ENCODE results near the gene WFS1.

Gene WFS1

DNA sequence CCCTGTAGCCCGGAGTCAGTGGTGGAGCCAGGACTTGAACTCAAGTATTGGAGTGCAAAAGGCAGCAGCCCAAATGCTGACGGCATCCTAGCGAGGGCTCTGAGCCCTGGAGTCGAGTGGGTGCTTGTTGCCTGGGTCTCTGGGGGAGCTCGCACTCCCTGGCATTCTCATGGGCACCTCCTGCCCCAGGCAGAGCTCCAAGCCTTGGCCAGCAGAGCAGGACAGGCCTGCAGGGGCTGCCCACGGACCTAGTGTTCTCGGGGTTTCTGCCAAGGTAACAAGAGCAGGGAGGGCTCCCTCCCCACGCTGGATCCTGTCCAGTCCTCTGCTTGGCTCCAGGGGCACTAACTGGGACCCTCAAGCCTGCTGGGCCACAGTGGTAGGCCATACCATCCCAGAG lies 17.6 kb upstream of the WFS1 start:
- ChIA-PET CTCF (interaction anchor here (4.3 kb wide), 1 partner anchor 76 kb away, joined by 87 read pairs; no protein-coding TSS in a partner anchor), POLR2A (ENCODE audit: low non-redundant PET) (no interaction called here)
- TF ChIP-seq, protein P1, sequence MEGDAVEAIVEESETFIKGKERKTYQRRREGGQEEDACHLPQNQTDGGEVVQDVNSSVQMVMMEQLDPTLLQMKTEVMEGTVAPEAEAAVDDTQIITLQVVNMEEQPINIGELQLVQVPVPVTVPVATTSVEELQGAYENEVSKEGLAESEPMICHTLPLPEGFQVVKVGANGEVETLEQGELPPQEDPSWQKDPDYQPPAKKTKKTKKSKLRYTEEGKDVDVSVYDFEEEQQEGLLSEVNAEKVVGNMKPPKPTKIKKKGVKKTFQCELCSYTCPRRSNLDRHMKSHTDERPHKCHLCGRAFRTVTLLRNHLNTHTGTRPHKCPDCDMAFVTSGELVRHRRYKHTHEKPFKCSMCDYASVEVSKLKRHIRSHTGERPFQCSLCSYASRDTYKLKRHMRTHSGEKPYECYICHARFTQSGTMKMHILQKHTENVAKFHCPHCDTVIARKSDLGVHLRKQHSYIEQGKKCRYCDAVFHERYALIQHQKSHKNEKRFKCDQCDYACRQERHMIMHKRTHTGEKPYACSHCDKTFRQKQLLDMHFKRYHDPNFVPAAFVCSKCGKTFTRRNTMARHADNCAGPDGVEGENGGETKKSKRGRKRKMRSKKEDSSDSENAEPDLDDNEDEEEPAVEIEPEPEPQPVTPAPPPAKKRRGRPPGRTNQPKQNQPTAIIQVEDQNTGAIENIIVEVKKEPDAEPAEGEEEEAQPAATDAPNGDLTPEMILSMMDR (conservative IDR thresholded peaks at IDR 0.05; ENCODE audit: low read depth) = no peak
- no peak overlapping the region for H3K27ac ChIP-seq
- DNase-seq (ENCODE audit: low spot score) = no peak

DNA sequence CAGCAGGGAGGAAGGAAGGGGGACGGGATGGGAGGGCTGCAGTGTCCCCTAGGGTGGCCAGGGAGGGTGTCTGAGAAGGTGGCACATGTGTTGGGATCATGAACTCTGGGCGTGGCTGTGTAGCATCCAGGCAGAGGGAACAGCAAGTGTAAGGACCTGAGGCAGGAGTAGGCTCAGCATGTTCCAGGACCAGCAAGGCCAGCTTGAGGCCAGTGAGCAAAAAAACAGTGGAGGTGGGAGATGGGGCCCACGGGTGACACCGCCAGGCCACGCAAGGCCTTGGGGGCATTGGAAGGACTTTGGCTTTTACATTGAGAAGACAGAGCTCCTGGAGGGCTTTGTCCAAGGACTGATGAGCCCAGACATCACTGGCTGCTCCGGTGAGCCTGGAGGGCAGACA lies 16.5 kb upstream of the WFS1 start:
- DNase-seq (ENCODE audit: low spot score) = no peak
- POLR2A ChIA-PET (ENCODE audit: low non-redundant PET) = interaction anchor here (0.6 kb wide), 1 partner anchor 541 kb away, joined by 3 read pairs; no protein-coding TSS in a partner anchor
- CTCF ChIA-PET = interaction anchor here (1.1 kb wide), 1 partner anchor 78 kb away, joined by 3 read pairs; no protein-coding TSS in a partner anchor
- H3K27ac ChIP-seq = no peak overlapping the region
- TF ChIP-seq, protein P1 (conservative IDR thresholded peaks at IDR 0.05; ENCODE audit: low read depth) = no peak

DNA sequence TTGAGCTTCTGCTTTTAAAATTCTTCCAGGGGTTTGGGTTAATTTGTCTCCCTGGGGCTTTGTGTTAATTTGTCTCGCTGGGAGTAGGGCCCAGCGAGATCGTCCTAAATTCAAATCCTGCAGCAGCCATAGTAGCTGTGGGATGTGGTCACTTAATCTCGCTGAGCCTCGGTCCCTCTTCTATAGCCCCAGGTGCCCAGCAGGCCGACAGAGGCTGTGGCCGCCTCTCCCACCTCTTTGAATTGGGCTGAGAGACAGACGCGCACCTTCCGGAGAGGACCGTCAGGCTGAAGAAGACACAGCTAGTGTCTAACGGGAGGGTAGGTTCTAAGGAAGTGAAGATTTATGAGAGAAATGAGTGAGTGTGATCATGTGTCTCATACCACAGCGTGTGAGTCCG lies 15.7 kb upstream of the WFS1 start:
- ChIA-PET POLR2A (ENCODE audit: low non-redundant PET) (no interaction called here), CTCF (interaction anchor here (1.1 to 1.8 kb wide), 2 partner anchors 73 to 77 kb away, joined by 3 to 12 read pairs; no protein-coding TSS in a partner anchor)
- H3K27ac ChIP-seq = no peak overlapping the region
- no peak for DNase-seq (ENCODE audit: low spot score)
- TF ChIP-seq, protein P1 (conservative IDR thresholded peaks at IDR 0.05; ENCODE audit: low read depth) = no peak

DNA sequence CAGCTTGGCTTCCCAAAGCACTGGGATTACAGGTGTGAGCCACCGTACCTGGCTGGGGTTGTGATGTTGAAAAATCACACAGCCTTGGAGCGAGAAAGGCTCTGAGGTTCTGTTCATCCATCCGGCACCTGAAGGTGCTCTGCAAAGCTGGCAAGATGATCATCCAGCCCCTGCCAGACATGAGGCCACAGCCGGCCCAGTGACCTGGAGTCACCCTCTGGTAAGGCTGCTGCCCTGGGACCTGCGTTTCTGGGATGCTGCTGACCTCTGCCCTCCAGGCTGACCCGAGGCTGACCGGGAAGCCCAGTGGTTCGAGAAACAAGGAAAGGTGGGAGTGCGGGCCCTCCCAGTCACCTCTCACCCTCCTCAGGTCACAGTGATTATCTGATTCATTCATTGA lies 13.5 kb upstream of the WFS1 start:
- H3K27ac ChIP-seq = no peak overlapping the region
- TF ChIP-seq, protein P1 (conservative IDR thresholded peaks at IDR 0.05; ENCODE audit: low read depth) = no peak
- DNase-seq (ENCODE audit: low spot score) = no peak
- POLR2A ChIA-PET (ENCODE audit: low non-redundant PET) = no interaction called here
- CTCF ChIA-PET = no interaction called here

DNA sequence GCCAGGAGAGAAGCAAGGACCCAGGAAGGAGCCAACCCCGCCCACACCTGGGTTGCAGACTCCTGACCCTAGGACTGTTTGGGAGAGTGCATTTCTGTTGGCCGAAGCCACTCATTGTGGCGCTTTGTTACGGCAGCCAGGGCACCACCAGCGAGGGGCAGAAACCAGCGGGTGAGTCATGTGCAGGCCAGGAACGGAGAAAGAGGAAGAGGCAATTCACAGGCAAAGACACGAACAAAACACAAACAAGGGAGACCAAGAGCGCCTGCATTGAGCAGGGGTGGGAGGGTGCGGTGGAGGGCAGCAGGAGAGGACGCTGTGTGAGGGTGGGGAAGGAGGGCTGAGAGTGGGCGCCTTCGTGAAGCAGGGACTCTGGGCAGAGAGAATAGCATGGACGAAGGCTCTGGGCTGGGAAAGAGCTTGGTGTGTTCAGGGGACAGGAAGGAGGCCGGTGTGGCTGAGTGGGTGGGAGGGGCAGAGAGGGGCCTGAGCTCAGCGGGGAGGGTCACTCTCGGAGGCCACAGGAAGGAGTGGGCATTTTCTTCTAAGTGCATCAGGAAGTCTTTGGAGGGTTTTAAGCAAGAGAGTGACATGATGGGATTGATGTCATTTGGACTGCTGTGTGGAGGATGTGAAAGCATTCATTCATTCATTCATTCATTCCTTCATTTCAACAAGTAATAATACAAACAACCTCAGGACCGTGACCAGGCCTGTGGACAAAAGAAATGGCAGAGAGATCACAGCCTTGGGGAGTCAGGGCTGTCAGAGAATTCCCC lies 12.2 kb upstream of the WFS1 start:
- no peak overlapping the region for H3K27ac ChIP-seq
- CTCF ChIA-PET = interaction anchor here (0.5 to 0.6 kb wide), 2 partner anchors 289 to 1367 kb away, joined by 3 read pairs; no protein-coding TSS in a partner anchor
- no peak for DNase-seq (ENCODE audit: low spot score)
- TF ChIP-seq, protein P1 (conservative IDR thresholded peaks at IDR 0.05; ENCODE audit: low read depth) = no peak
- POLR2A ChIA-PET (ENCODE audit: low non-redundant PET) = no interaction called here

DNA sequence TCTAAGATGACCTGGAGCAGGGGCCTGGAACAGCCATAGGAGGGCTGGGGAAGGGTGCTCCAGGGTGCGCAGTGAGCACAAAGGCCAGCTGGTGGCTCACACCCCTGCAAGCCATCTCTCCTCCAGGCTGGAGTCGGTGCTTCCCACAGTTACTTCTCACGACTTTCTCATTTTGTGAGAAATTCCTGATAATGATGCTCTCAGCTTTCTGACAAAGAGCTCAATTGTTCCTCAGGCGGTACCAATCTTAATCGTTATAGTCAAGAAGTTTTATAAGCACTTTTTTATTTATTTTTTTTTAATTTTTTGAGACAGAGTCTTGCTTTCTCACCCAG lies 11.7 kb upstream of the WFS1 start:
- no peak overlapping the region for H3K27ac ChIP-seq
- TF ChIP-seq, protein P1 (conservative IDR thresholded peaks at IDR 0.05; ENCODE audit: low read depth) = no peak
- POLR2A ChIA-PET (ENCODE audit: low non-redundant PET) = no interaction called here
- no peak for DNase-seq (ENCODE audit: low spot score)
- CTCF ChIA-PET = interaction anchor here (0.6 to 1.0 kb wide), 3 partner anchors 70 to 288 kb away, joined by 3 to 7 read pairs (median 4); no protein-coding TSS in a partner anchor
